Ammon's horn (tissue), 1 donor: Measurements from ENCODE around the gene ATF6B.

Experiments used
- DNase-seq: peaks from one replicate; pipeline ENCODE4 v3.0.0-alpha.2; 2016; ENCODE audit warnings: low spot score

Gene ATF6B

GRCh38 chr6:32127717-32128592 lies at the start of gene ATF6B:
ATF6B (minus strand) TSS chr6:32128246; CDS start chr6:32128207, 39 bp downstream.
- peak; percentile 100 for DNase-seq

- DNase-seq, result no peak
Observed at GRCh38 chr6:32177183-32177787, 49.2 kb upstream of the ATF6B start.

- no peak for DNase-seq
Observed at GRCh38 chr6:32176476-32177182, 48.6 kb upstream of the ATF6B start.

GRCh38 chr6:32175711-32176475 lies 47.8 kb upstream of the ATF6B start, which contains the start of gene AGPAT1:
AGPAT1 (minus strand) TSS chr6:32176084; CDS start chr6:32171496, 4,588 bp downstream.
- DNase-seq, result peak; percentile 99

- no peak for DNase-seq
Observed at GRCh38 chr6:32175322-32175710, 47.3 kb upstream of the ATF6B start.

GRCh38 chr6:32174416-32174815 lies 46.4 kb upstream of the ATF6B start:
- DNase-seq, result no peak

- DNase-seq, result no peak
Observed at GRCh38 chr6:32173051-32173727, 45.1 kb upstream of the ATF6B start.

GRCh38 chr6:32171234-32171633 lies 43.2 kb upstream of the ATF6B start:
- no peak for DNase-seq

GRCh38 chr6:32170294-32170693 lies 42.2 kb upstream of the ATF6B start:
- no peak for DNase-seq

GRCh38 chr6:32168807-32169591 lies 41.0 kb upstream of the ATF6B start:
- DNase-seq, result no peak

- DNase-seq, result no peak
Observed at GRCh38 chr6:32168350-32168749, 40.3 kb upstream of the ATF6B start.

GRCh38 chr6:32167761-32168262 lies 39.8 kb upstream of the ATF6B start:
- no peak for DNase-seq

- DNase-seq, result no peak
Observed at GRCh38 chr6:32167154-32167760, 39.2 kb upstream of the ATF6B start.

- DNase-seq, result no peak
Observed at GRCh38 chr6:32166411-32167061, 38.5 kb upstream of the ATF6B start.

- no peak for DNase-seq
Observed at GRCh38 chr6:32164295-32164694, 36.2 kb upstream of the ATF6B start, which contains the start of gene EGFL8. EGFL8 (plus strand) TSS chr6:32164595; CDS start chr6:32166166, 1,571 bp downstream.

GRCh38 chr6:32163559-32164258 lies 35.7 kb upstream of the ATF6B start:
- peak; percentile 58 for DNase-seq

- DNase-seq, result no peak
Observed at GRCh38 chr6:32158052-32158451, 30.0 kb upstream of the ATF6B start.

- no peak for DNase-seq
Observed at GRCh38 chr6:32156891-32157290, 28.8 kb upstream of the ATF6B start.
